ENCODE measurements around the gene IDH2. TPM values are rescaled to one million over a fixed set of nuclear protein-coding genes. Genes with fewer than 3 reads are reported as not detected.

IDH2 gene
- total RNA-seq, 2 experiments from 2014 or later, result 38.0 to 38.2 TPM

GRCh38 chr15:90099868-90100831, 2.1 kb downstream of the IDH2 start:
- no peak for ATAC-seq (ENCODE audit: poor library complexity)
- H3K27me3 ChIP-seq (ENCODE audit: control insufficient read depth in 1 of 2, insufficient read depth in 2 of 2, low read length in 2 of 2), result no peaks in the 10 kb centered on the region
- peak overlapping the region; percentile 74 for H3K4me3 Mint-ChIP-seq
- peak overlapping the region; percentile 86 for H3K27ac ChIP-seq (ENCODE audit: low read depth in 1 of 2, low read length in 2 of 2)
- CTCF ChIA-PET, result interaction anchor here (0.9 to 1.4 kb wide), 2 partner anchors 13 to 14 kb away, joined by 4 to 5 read pairs; no protein-coding TSS in a partner anchor
- H3K36me3 Mint-ChIP-seq (ENCODE audit: low read depth), result peaks cover 4% of the 10 kb centered on the region
- peak overlapping the region; percentile 75 for H3K4me3 ChIP-seq (ENCODE audit: low read length)
- H3K9me3 ChIP-seq (ENCODE audit: control insufficient read depth in 1 of 2, insufficient read depth in 1 of 2, low read length in 2 of 2), result no peaks in the 10 kb centered on the region
- peaks cover 67% of the 10 kb centered on the region for H3K4me1 ChIP-seq (ENCODE audit: insufficient read depth, low read length)
- POLR2A ChIA-PET, result interaction anchor here (0.6 to 2.3 kb wide), 8 partner anchors 16 to 206 kb away, joined by 3 to 12 read pairs (median 3); partner anchors contain the start of genes AP3S2, CIB1, GDPGP1 and NGRN
- intact Hi-C loops (cut with DNase I, micrococcal nuclease), result loop anchor here in 1 of 2 experiments (5.0 to 10.0 kb wide), 2 partner anchors 132 to 615 kb away; partner anchors contain the start of genes BLM, CIB1 and GDPGP1
- peak in 4 of 14 experiments; percentile 26 to 70 (median 44) for DNase-seq
- no peak for TF ChIP-seq CTCF (IDR thresholded peaks at IDR 0.05)
- no peaks in the 10 kb centered on the region for H3K9me3 Mint-ChIP-seq
- H3K36me3 ChIP-seq (ENCODE audit: insufficient read depth, low read length), result no peaks in the 10 kb centered on the region
- H3K27ac Mint-ChIP-seq, result peak overlapping the region; percentile 87
- H3K4me1 Mint-ChIP-seq (ENCODE audit: low read depth), result peaks cover 77% of the 10 kb centered on the region
- no peaks in the 10 kb centered on the region for H3K27me3 Mint-ChIP-seq

- Mint-ChIP-seq H3K27me3 (no peaks in the 10 kb centered on the region), H3K36me3 (ENCODE audit: low read depth) (peaks cover 4% of the 10 kb centered on the region), H3K4me1 (ENCODE audit: low read depth) (peaks cover 82% of the 10 kb centered on the region), H3K4me3 (peak overlapping the region; percentile 74), H3K27ac (peak overlapping the region; percentile 87), H3K9me3 (no peaks in the 10 kb centered on the region)
- H3K27me3 ChIP-seq (ENCODE audit: control insufficient read depth in 1 of 2, insufficient read depth in 2 of 2, low read length in 2 of 2), result no peaks in the 10 kb centered on the region
- CTCF ChIA-PET, result interaction anchor here (0.9 to 1.4 kb wide), 3 partner anchors 12 to 201 kb away, joined by 3 to 5 read pairs (median 4); no protein-coding TSS in a partner anchor
- POLR2A ChIA-PET, result interaction anchor here (0.5 to 2.3 kb wide), 8 partner anchors 15 to 205 kb away, joined by 3 to 12 read pairs (median 3); partner anchors contain the start of genes AP3S2, CIB1, GDPGP1 and NGRN
- peak overlapping the region; percentile 47 for H3K4me3 ChIP-seq (ENCODE audit: low read length)
- H3K4me1 ChIP-seq (ENCODE audit: insufficient read depth, low read length), result peaks cover 76% of the 10 kb centered on the region
- H3K9me3 ChIP-seq (ENCODE audit: control insufficient read depth in 1 of 2, insufficient read depth in 1 of 2, low read length in 2 of 2), result no peaks in the 10 kb centered on the region
- ATAC-seq (ENCODE audit: poor library complexity) (peak; percentile 24), DNase-seq (peak in 9 of 14 experiments; percentile 26 to 88 (median 54))
- intact Hi-C loops (cut with DNase I, micrococcal nuclease), result no loop called here
- peak; percentile 11 for TF ChIP-seq CTCF (IDR thresholded peaks at IDR 0.05)
- H3K27ac ChIP-seq (ENCODE audit: low read depth in 1 of 2, low read length in 2 of 2), result peak overlapping the region; percentile 86
- no peaks in the 10 kb centered on the region for H3K36me3 ChIP-seq (ENCODE audit: insufficient read depth, low read length)
Observed at GRCh38 chr15:90099072-90099867, 3.0 kb downstream of the IDH2 start.

DNA sequence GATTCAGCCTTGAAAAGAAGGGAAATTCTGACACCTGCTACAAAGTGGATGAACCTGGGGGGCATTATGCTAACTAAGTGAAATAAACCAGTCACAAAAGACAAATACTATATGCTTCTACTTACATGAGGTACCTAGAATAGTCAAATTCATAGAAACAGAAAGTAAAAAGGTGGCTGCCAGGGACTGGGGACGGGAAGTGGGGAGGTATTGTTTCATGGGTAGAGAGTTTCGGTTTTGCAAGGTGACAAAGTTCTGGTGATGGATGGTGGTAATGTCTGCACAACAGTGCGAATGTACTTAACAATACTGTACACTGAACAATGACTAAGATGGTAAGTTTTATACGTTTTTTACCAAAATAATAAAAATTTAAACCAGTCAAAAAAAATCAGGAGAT, 4.8 kb downstream of the IDH2 start:
- intact Hi-C loops (cut with DNase I, micrococcal nuclease), result loop anchor here in 1 of 2 experiments (2.0 kb wide), 1 partner anchor 45 kb away; no protein-coding TSS in a partner anchor
- no peaks in the 10 kb centered on the region for H3K27me3 ChIP-seq (ENCODE audit: control insufficient read depth in 1 of 2, insufficient read depth in 2 of 2, low read length in 2 of 2)
- CTCF ChIA-PET, result no interaction called here
- TF ChIP-seq CTCF (IDR thresholded peaks at IDR 0.05), result no peak
- H3K9me3 ChIP-seq (ENCODE audit: control insufficient read depth in 1 of 2, insufficient read depth in 1 of 2, low read length in 2 of 2), result no peaks in the 10 kb centered on the region
- H3K4me3 ChIP-seq (ENCODE audit: low read length), result peak overlapping the region; percentile 38
- POLR2A ChIA-PET, result no interaction called here
- H3K36me3 ChIP-seq (ENCODE audit: insufficient read depth, low read length), result no peaks in the 10 kb centered on the region
- H3K4me1 ChIP-seq (ENCODE audit: insufficient read depth, low read length), result peaks cover 73% of the 10 kb centered on the region
- H3K9me3 Mint-ChIP-seq, result no peaks in the 10 kb centered on the region
- DNase-seq (peak in 13 of 14 experiments; percentile 34 to 92 (median 54)), ATAC-seq (ENCODE audit: poor library complexity) (peak; percentile 71)
- peaks cover 4% of the 10 kb centered on the region for H3K36me3 Mint-ChIP-seq (ENCODE audit: low read depth)
- peaks cover 78% of the 10 kb centered on the region for H3K4me1 Mint-ChIP-seq (ENCODE audit: low read depth)
- H3K4me3 Mint-ChIP-seq, result peak overlapping the region; percentile 74
- H3K27ac ChIP-seq (ENCODE audit: low read depth in 1 of 2, low read length in 2 of 2), result peak overlapping the region; percentile 86
- peak overlapping the region; percentile 87 for H3K27ac Mint-ChIP-seq
- H3K27me3 Mint-ChIP-seq, result no peaks in the 10 kb centered on the region
